ENCODE results near the gene SPOCK2.
"Not testable (repeated sequence)": the region's sequence is repeated elsewhere in the genome, so short reads cannot be mapped to it uniquely, and the experiment has no call there.

SPOCK2 gene

DNA sequence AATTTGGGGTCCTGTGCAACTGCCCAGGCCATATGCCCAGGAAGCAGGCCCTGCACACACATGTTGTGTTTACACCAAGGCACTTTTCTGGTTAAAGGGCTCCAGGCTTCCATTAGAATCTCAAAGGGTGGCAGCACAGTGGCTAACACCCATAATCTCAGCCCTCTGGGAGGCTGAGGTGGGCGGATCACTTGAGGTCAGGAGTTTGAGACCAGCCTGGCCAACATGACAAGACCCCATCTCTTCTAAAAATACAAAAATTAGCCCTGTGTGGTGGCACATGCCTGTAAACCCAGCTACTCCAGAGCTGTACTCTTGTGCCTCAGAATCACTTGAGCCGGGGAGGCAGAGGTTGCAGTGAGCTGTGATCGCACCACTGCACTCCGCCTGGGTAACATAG lies 53.6 kb downstream of the SPOCK2 start:
- H3K27ac ChIP-seq (ENCODE audit: low read depth, low read length), result no peak overlapping the region
- no peak overlapping the region for H3K9ac ChIP-seq (ENCODE audit: low read length)
- no peaks in the 10 kb centered on the region for H3K9me3 ChIP-seq (ENCODE audit: insufficient read depth, low read length)
- H2AFZ ChIP-seq (ENCODE audit: low read depth, low read length, severe bottlenecking), result no peak overlapping the region
- H3K79me2 ChIP-seq (ENCODE audit: insufficient read depth, low read length), result no peaks in the 10 kb centered on the region
- no peaks in the 10 kb centered on the region for H3K27me3 ChIP-seq (ENCODE audit: low read length)
- H4K20me1 ChIP-seq (ENCODE audit: low read depth, low read length), result no peaks in the 10 kb centered on the region
- H3F3A ChIP-seq (ENCODE audit: insufficient read depth), result no peaks in the 10 kb centered on the region
- H3K4me3 ChIP-seq (ENCODE audit: insufficient read depth, low read length, poor library complexity, severe bottlenecking), result no peak overlapping the region
- H3K4me2 ChIP-seq (ENCODE audit: low read depth, low read length, poor library complexity, severe bottlenecking), result no peak overlapping the region
- no peaks in the 10 kb centered on the region for H3K9me2 ChIP-seq (replicated peaks; ENCODE audit: insufficient read depth, low read length)
- no peaks in the 10 kb centered on the region for H3K36me3 ChIP-seq (ENCODE audit: low read length)
- TF ChIP-seq EZH2phosphoT487 (conservative IDR thresholded peaks at IDR 0.05; ENCODE audit: low read length), result no peak
- TF ChIP-seq, protein P1, sequence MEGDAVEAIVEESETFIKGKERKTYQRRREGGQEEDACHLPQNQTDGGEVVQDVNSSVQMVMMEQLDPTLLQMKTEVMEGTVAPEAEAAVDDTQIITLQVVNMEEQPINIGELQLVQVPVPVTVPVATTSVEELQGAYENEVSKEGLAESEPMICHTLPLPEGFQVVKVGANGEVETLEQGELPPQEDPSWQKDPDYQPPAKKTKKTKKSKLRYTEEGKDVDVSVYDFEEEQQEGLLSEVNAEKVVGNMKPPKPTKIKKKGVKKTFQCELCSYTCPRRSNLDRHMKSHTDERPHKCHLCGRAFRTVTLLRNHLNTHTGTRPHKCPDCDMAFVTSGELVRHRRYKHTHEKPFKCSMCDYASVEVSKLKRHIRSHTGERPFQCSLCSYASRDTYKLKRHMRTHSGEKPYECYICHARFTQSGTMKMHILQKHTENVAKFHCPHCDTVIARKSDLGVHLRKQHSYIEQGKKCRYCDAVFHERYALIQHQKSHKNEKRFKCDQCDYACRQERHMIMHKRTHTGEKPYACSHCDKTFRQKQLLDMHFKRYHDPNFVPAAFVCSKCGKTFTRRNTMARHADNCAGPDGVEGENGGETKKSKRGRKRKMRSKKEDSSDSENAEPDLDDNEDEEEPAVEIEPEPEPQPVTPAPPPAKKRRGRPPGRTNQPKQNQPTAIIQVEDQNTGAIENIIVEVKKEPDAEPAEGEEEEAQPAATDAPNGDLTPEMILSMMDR (IDR thresholded peaks at IDR 0.05; ENCODE audit: insufficient read depth, low read length, poor library complexity, severe bottlenecking), result no peak

DNA sequence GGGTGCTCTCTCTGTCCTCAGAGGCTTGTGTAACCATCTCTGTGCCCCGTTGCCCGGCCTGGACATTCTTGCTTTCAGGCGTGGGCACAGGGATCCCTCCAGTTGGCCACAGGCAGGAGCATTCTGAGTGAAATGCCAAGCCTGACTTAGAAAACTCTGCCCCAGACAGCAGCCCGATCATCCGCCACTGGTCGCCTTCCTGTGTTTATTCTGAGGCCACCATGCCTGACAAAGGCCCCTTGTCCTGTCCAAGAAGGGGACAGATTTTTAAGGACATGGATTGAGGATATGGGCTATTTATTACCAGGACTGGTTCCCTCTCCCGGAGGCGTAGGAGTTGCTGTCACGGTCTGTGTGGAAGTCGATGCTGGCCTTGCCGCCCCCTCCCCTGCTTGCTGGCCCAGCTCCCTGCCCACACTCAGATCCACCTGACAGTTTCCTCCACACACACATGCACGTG lies 54.3 kb downstream of the SPOCK2 start:
- Histone ChIP-seq H2AFZ (ENCODE audit: low read depth, low read length, severe bottlenecking) (no peak overlapping the region), H3K36me3 (ENCODE audit: low read length) (no peaks in the 10 kb centered on the region), H3K27me3 (ENCODE audit: low read length) (no peaks in the 10 kb centered on the region), H3K79me2 (ENCODE audit: insufficient read depth, low read length) (no peaks in the 10 kb centered on the region), H3K4me2 (ENCODE audit: low read depth, low read length, poor library complexity, severe bottlenecking) (no peak overlapping the region), H3K4me3 (ENCODE audit: insufficient read depth, low read length, poor library complexity, severe bottlenecking) (no peak overlapping the region), H4K20me1 (ENCODE audit: low read depth, low read length) (no peaks in the 10 kb centered on the region), H3F3A (ENCODE audit: insufficient read depth) (no peaks in the 10 kb centered on the region), H3K9me3 (ENCODE audit: insufficient read depth, low read length) (no peaks in the 10 kb centered on the region), H3K9me2 (replicated peaks; ENCODE audit: insufficient read depth, low read length) (no peaks in the 10 kb centered on the region), H3K9ac (ENCODE audit: low read length) (no peak overlapping the region), H3K27ac (ENCODE audit: low read depth, low read length) (no peak overlapping the region)
- TF ChIP-seq, protein P1 (IDR thresholded peaks at IDR 0.05; ENCODE audit: insufficient read depth, low read length, poor library complexity, severe bottlenecking), result no peak
- no peak for TF ChIP-seq EZH2phosphoT487 (conservative IDR thresholded peaks at IDR 0.05; ENCODE audit: low read length)

DNA sequence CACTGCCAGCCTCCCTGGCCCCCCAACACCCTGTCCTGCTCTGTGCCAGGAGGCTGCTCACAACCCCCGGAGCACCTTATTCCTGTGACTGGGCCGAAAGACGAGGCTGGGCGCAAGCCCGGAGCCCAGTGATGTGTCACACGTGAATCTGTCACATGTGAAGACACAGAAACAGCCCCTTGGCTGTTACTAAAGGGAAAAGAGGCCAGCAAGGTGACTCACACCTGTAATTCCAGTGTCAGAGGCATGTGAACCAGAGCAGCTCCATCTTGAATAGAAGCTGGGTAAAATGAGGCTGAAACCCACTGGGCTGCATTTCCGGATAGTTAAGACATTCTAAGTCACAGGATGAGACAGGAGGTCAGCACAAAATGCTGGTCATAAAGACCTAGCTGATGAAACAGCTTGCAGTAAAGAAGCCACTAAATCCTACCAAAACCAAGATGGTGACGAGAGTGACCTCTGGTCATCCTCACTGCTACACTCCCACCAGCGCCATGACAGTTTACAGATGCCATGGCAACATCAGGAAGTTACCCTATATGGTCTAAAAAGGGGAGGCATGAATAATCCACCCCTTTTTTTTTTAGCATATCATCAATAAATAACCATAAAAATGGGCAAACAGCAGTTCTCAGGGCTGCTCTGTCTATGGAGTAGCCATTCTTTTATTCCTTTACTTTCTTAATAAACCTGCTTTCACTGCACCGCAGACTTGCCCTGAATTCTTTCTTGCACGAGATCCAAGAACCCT lies 55.8 kb downstream of the SPOCK2 start:
- H3K9ac ChIP-seq (ENCODE audit: low read length); H3K4me2 ChIP-seq (ENCODE audit: low read depth, low read length, poor library complexity, severe bottlenecking); H3K9me3 ChIP-seq (ENCODE audit: insufficient read depth, low read length); H3K27ac ChIP-seq (ENCODE audit: low read depth, low read length); H3F3A ChIP-seq (ENCODE audit: insufficient read depth); H4K20me1 ChIP-seq (ENCODE audit: low read depth, low read length); H3K79me2 ChIP-seq (ENCODE audit: insufficient read depth, low read length); H3K4me3 ChIP-seq (ENCODE audit: insufficient read depth, low read length, poor library complexity, severe bottlenecking); H3K27me3 ChIP-seq (ENCODE audit: low read length); H3K36me3 ChIP-seq (ENCODE audit: low read length); H3K9me2 ChIP-seq (replicated peaks; ENCODE audit: insufficient read depth, low read length); H2AFZ ChIP-seq (ENCODE audit: low read depth, low read length, severe bottlenecking): not testable (repeated sequence)

DNA sequence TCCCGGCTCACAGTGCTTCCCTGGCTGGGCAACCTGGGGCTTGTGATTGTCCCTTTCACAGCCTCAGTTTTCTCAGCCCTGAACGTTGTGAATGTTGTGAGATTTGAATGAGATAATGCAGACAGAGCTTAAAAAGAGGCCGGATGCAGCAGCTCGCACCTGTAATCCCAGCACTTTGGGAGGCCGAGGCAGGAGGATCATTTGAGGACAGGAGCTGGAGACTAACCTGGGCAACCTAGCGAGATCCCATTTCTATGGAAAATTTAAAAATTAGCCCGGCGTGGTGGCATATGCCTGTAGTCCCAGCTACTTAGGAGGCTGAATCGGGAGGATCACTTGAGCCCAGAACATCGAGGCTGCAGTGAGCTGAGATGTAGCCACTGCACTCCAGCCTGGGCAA lies 56.6 kb downstream of the SPOCK2 start:
- no peaks in the 10 kb centered on the region for H3K9me3 ChIP-seq (ENCODE audit: insufficient read depth, low read length)
- H3K4me3 ChIP-seq (ENCODE audit: insufficient read depth, low read length, poor library complexity, severe bottlenecking), result no peak overlapping the region
- no peaks in the 10 kb centered on the region for H4K20me1 ChIP-seq (ENCODE audit: low read depth, low read length)
- H3F3A ChIP-seq (ENCODE audit: insufficient read depth), result no peaks in the 10 kb centered on the region
- no peaks in the 10 kb centered on the region for H3K36me3 ChIP-seq (ENCODE audit: low read length)
- H2AFZ ChIP-seq (ENCODE audit: low read depth, low read length, severe bottlenecking), result no peak overlapping the region
- H3K27ac ChIP-seq (ENCODE audit: low read depth, low read length), result no peak overlapping the region
- TF ChIP-seq, protein P1 (IDR thresholded peaks at IDR 0.05; ENCODE audit: insufficient read depth, low read length, poor library complexity, severe bottlenecking), result no peak
- no peak for TF ChIP-seq EZH2phosphoT487 (conservative IDR thresholded peaks at IDR 0.05; ENCODE audit: low read length)
- no peaks in the 10 kb centered on the region for H3K9me2 ChIP-seq (replicated peaks; ENCODE audit: insufficient read depth, low read length)
- no peaks in the 10 kb centered on the region for H3K79me2 ChIP-seq (ENCODE audit: insufficient read depth, low read length)
- H3K4me2 ChIP-seq (ENCODE audit: low read depth, low read length, poor library complexity, severe bottlenecking), result no peak overlapping the region
- no peak overlapping the region for H3K9ac ChIP-seq (ENCODE audit: low read length)
- no peaks in the 10 kb centered on the region for H3K27me3 ChIP-seq (ENCODE audit: low read length)
